ENCODE data around the gene TRABD2B. TPM values are rescaled to one million over a fixed set of nuclear protein-coding genes. Genes with fewer than 3 reads are reported as not detected.

TRABD2B gene
- total RNA-seq, 4 donors from 2014 or later: 0.83 to 2.6 (median 1.9) TPM

DNA sequence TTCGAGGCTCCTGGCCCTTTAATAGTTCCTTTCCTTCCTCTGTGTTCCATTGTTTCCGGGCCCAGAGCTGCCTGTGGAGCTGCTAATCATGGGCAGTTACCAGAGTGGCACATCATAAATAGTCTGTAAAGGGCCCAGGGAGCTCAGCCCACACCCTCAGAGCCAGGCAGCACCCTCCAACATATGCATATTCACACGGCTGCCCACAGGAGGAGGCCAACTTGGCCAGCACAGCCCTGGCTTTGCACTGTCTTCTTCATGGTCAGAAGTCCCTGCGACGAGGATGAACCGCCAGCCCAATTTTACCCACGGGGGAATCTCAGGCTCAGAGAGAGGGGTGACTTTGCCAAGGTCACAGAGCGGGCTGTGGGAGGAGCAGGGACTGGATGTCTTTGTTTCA is 172.5 kb downstream of the TRABD2B start:
- 79% methylated on average over 7 of the region's 8 CpGs for WGBS
- TF ChIP-seq POLR2AphosphoS5 (IDR thresholded peaks at IDR 0.05): no peak
- TF ChIP-seq EP300 (IDR thresholded peaks at IDR 0.05): no peak
- TF ChIP-seq, protein P1, sequence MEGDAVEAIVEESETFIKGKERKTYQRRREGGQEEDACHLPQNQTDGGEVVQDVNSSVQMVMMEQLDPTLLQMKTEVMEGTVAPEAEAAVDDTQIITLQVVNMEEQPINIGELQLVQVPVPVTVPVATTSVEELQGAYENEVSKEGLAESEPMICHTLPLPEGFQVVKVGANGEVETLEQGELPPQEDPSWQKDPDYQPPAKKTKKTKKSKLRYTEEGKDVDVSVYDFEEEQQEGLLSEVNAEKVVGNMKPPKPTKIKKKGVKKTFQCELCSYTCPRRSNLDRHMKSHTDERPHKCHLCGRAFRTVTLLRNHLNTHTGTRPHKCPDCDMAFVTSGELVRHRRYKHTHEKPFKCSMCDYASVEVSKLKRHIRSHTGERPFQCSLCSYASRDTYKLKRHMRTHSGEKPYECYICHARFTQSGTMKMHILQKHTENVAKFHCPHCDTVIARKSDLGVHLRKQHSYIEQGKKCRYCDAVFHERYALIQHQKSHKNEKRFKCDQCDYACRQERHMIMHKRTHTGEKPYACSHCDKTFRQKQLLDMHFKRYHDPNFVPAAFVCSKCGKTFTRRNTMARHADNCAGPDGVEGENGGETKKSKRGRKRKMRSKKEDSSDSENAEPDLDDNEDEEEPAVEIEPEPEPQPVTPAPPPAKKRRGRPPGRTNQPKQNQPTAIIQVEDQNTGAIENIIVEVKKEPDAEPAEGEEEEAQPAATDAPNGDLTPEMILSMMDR (IDR thresholded peaks at IDR 0.05): no peak
- TF ChIP-seq POLR2A (IDR thresholded peaks at IDR 0.05): no peak

DNA sequence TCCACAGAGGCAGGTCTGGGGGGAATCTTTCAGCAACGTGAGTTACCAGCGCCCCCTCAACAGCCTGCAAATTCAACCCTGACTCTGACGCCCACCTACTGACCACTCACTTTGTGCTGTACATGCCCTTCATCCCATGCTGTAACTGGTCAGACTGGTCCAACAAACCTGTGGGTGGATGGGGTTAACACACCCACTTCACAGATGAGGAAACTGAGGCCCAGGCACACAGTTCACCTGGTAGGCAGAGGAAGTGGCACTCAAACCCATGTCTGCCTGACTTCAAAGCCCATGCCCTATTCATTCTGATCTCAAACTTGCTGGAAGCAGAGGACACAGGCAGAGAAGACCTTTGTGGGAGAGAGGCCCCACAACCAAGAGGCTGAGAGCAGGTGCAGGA is 172.9 kb downstream of the TRABD2B start:
- TF ChIP-seq, protein P1 (IDR thresholded peaks at IDR 0.05): no peak
- TF ChIP-seq POLR2A (IDR thresholded peaks at IDR 0.05) (no peak), POLR2AphosphoS5 (IDR thresholded peaks at IDR 0.05) (no peak), EP300 (IDR thresholded peaks at IDR 0.05) (no peak)
- Histone ChIP-seq H3K36me3 (no peaks in the 10 kb centered on the region), H3K4me3 (no peak overlapping the region), H3K9me3 (no peaks in the 10 kb centered on the region), H3K27ac (no peak overlapping the region), H3K27me3 (no peaks in the 10 kb centered on the region), H3K4me1 (peaks cover 32% of the 10 kb centered on the region)
- DNase-seq (ENCODE audit: low spot score in 2 of 2): no peak
- WGBS: 60% methylated on average over 1 of the region's 3 CpGs

More for the DNA sequence above, 172.5 kb downstream of the TRABD2B start:
- Histone ChIP-seq H3K27me3 (no peaks in the 10 kb centered on the region), H3K9me3 (no peaks in the 10 kb centered on the region), H3K36me3 (no peaks in the 10 kb centered on the region), H3K4me3 (no peak overlapping the region), H3K27ac (no peak overlapping the region), H3K4me1 (peaks cover 32% of the 10 kb centered on the region)
- no peak for DNase-seq (ENCODE audit: low spot score in 2 of 2)

DNA sequence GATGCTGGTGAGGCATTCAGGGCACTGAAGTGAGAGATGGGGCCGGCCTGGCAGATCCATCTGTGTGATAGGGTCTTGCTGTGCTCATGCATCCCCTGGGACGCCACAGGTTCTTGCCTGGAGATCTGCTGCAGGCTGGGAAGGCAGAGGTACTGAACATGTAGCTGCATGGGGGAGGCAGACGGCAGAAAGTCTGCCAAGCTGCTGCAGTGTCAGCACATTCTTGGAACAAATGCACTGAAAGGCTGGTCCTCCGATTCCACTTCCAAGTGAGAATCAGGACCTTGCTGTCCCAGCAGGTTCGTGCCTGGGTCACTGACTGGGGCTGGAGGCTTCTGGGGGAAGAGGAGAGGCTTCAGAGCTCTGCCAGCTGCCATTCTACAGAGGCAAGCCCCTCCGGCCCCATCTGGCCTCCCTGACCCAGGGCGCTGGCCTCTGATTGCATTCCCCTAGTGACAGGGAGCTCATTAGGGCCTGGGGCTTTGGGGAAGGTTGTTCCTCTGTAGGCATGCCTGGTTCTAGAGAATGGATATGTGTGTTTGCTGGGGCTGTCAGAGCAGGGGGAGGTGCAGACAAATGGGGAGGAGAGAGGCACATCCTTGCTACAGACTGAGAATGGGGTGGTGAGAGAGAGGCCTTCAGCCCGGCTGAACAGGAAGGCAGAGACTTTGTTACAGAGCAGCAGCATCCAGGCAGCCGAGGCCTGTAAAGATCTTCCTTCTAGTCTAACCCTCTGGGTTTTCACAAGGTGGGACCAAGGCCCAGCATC is 174.0 kb downstream of the TRABD2B start:
- no peaks in the 10 kb centered on the region for H3K27me3 ChIP-seq
- no peaks in the 10 kb centered on the region for H3K9me3 ChIP-seq
- no peaks in the 10 kb centered on the region for H3K36me3 ChIP-seq
- TF ChIP-seq, protein P1 (IDR thresholded peaks at IDR 0.05): no peak
- TF ChIP-seq EP300 (IDR thresholded peaks at IDR 0.05): no peak
- no peak for TF ChIP-seq POLR2A (IDR thresholded peaks at IDR 0.05)
- no peak for TF ChIP-seq POLR2AphosphoS5 (IDR thresholded peaks at IDR 0.05)
- H3K27ac ChIP-seq: no peak overlapping the region
- no peak for DNase-seq (ENCODE audit: low spot score in 2 of 2)
- peaks cover 32% of the 10 kb centered on the region for H3K4me1 ChIP-seq
- H3K4me3 ChIP-seq: no peak overlapping the region
- 48% methylated on average over 7 of the region's 9 CpGs for WGBS

DNA sequence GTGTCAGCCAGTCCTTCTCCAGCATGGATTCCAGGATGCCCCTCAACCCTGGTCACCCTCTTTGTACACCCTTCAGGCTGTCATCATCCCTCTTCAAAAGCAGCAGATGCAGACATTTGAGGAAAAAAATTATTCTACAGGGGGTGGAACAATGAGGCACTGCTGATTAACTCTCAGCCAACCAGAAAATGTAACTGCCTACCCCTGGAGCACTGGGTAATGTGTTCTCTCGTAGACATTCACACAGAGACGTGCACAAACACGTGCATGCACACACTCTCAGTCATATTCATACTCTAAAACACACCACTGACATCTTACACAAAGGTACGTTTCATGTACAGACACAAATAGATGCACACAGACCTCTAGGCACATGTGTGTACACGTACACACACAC is 175.4 kb downstream of the TRABD2B start:
- Histone ChIP-seq H3K4me1 (peaks cover 32% of the 10 kb centered on the region), H3K27me3 (no peaks in the 10 kb centered on the region), H3K27ac (no peak overlapping the region), H3K36me3 (no peaks in the 10 kb centered on the region), H3K4me3 (no peak overlapping the region), H3K9me3 (no peaks in the 10 kb centered on the region)
- TF ChIP-seq EP300 (IDR thresholded peaks at IDR 0.05) (no peak), POLR2AphosphoS5 (IDR thresholded peaks at IDR 0.05) (no peak), POLR2A (IDR thresholded peaks at IDR 0.05) (no peak)
- TF ChIP-seq, protein P1 (IDR thresholded peaks at IDR 0.05): no peak
- WGBS: 58% methylated on average over 5 of the region's 5 CpGs
- DNase-seq (ENCODE audit: low spot score in 2 of 2): no peak

DNA sequence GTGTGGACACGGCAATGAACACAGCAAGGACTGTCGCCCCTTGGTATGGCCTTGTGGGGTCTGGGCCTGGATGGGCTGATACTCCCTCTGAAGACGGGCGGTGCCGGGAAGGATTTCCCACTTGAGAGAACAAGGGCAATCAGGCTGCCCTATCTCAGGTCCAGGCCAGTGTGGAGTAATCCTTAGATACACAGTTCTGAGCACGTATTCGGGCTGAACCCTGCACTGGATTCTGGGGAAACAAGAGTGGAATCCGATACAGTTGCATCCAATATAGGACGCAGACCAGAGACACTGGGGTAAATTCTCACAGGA is 177.7 kb downstream of the TRABD2B start:
- DNase-seq (ENCODE audit: low spot score in 2 of 2): no peak
- TF ChIP-seq EP300 (IDR thresholded peaks at IDR 0.05) (no peak), POLR2A (IDR thresholded peaks at IDR 0.05) (no peak), POLR2AphosphoS5 (IDR thresholded peaks at IDR 0.05) (no peak)
- TF ChIP-seq, protein P1 (IDR thresholded peaks at IDR 0.05): no peak
- Histone ChIP-seq H3K9me3 (no peaks in the 10 kb centered on the region), H3K27ac (no peak overlapping the region), H3K4me3 (no peak overlapping the region), H3K36me3 (no peaks in the 10 kb centered on the region), H3K4me1 (peaks cover 28% of the 10 kb centered on the region), H3K27me3 (no peaks in the 10 kb centered on the region)
- WGBS: 90% methylated on average over 9 of the region's 9 CpGs
